OCI-LY3 (cell line): ENCODE data around the gene APOF.
"Not testable (repeated sequence)": the region's sequence is repeated elsewhere in the genome, so short reads cannot be mapped to it uniquely, and the experiment has no call there.

Experiments used
- H2AFZ ChIP-seq: fragments of 200-600, 300-600 bp; shearing (Covaris generic); 2 replicates; pipeline ENCODE4 v1.6.0; 2014; ENCODE audit warnings: antibody characterized with exemption, low read depth, low read length
- H3K27ac ChIP-seq: fragments of 200-600, 300-600 bp; sonication (generic); 2 replicates; pipeline ENCODE4 v1.5.1; 2014; ENCODE audit warnings: mild to moderate bottlenecking, low read length, moderate library complexity, mixed read lengths
- H3K27me3 ChIP-seq: fragments of 200-600, 300-600 bp; sonication (generic); 2 replicates; pipeline ENCODE4 v1.6.1; 2014; ENCODE audit warnings: low read depth, low read length, mixed read lengths
- H3K36me3 ChIP-seq: fragments of 200-600, 300-600 bp; sonication (generic); replicated peaks from 2 replicates; pipeline ENCODE3; 2014; ENCODE audit warnings: low read depth, low read length, mixed read lengths
- H3K4me1 ChIP-seq: fragments of 300-600, 200-600 bp; sonication (generic); 2 replicates; pipeline ENCODE4 v1.6.1; 2014; ENCODE audit warnings: low read length, mixed read lengths
- H3K4me2 ChIP-seq: fragments of 200-600, 300-600 bp; sonication (generic); 2 replicates; pipeline ENCODE4 v1.6.1; 2014; ENCODE audit warnings: low read length, mixed read lengths
- H3K4me3 ChIP-seq: fragments of 300-600, 200-600 bp; sonication (generic); 2 replicates; pipeline ENCODE4 v1.5.1; 2014; ENCODE audit warnings: antibody characterized with exemption, mild to moderate bottlenecking, low read length, moderate library complexity
- H3K79me2 ChIP-seq: fragments of 300-600, 200-600 bp; shearing (Covaris generic); 2 replicates; pipeline ENCODE4 v1.6.1; 2014; ENCODE audit warnings: mild to moderate bottlenecking, low read length, mixed read lengths
- H3K9ac ChIP-seq: fragments of 300-600, 200-600 bp; shearing (Covaris generic); 2 replicates; pipeline ENCODE4 v1.6.0; 2014; ENCODE audit warnings: mild to moderate bottlenecking, low read length, moderate library complexity
- H3K9me3 ChIP-seq: fragments of 200-600, 300-600 bp; shearing (Covaris generic); 2 replicates; pipeline ENCODE4 v1.6.1; 2014; ENCODE audit warnings: low read length, mixed read lengths; ENCODE audit not compliant: insufficient read depth
- H4K20me1 ChIP-seq: fragments of 200-600, 300-600 bp; sonication (generic); 2 replicates; pipeline ENCODE4 v1.6.1; 2016; ENCODE audit warnings: low read length, mixed read lengths; ENCODE audit not compliant: insufficient read depth
- CTCF ChIP-seq: fragments of 200-600, 300-600 bp; sonication (generic); IDR thresholded peaks from 2 replicates; pipeline ENCODE4 v1.5.1; 2014; ENCODE audit warnings: antibody characterized with exemption, low read length, low read depth
- EZH2phosphoT487 ChIP-seq: fragments of 200-600 bp; shearing (Covaris generic); IDR thresholded peaks from 2 replicates; pipeline ENCODE4 v1.6.1; 2018; ENCODE audit warnings: antibody characterized with exemption, mixed run types, low read depth

The APOF gene

GRCh38 chr12:56408799-56409417 lies 46.3 kb upstream of the APOF start:
- Histone ChIP-seq H3K4me2 (no peak overlapping the region), H3K4me1 (no peaks in the 10 kb centered on the region), H3K27me3 (no peaks in the 10 kb centered on the region)

GRCh38 chr12:56404227-56404626 lies 41.6 kb upstream of the APOF start:
- H3K36me3 ChIP-seq, H3K4me2 ChIP-seq, H3K9me3 ChIP-seq, H4K20me1 ChIP-seq, H3K4me3 ChIP-seq, H3K27me3 ChIP-seq, H2AFZ ChIP-seq, H3K4me1 ChIP-seq, H3K9ac ChIP-seq, H3K79me2 ChIP-seq, H3K27ac ChIP-seq: not testable (repeated sequence)

More at GRCh38 chr12:56408799-56409417, 46.3 kb upstream of the APOF start:
- no peak overlapping the region for H3K4me3 ChIP-seq
- H3K27ac ChIP-seq: no peak overlapping the region
- no peaks in the 10 kb centered on the region for H4K20me1 ChIP-seq
- H2AFZ ChIP-seq: no peak overlapping the region
- no peak overlapping the region for H3K9ac ChIP-seq
- H3K36me3 ChIP-seq: peaks cover 4% of the 10 kb centered on the region
- no peaks in the 10 kb centered on the region for H3K79me2 ChIP-seq
- TF ChIP-seq EZH2phosphoT487 (no peak), CTCF (no peak)
- no peaks in the 10 kb centered on the region for H3K9me3 ChIP-seq

DNA sequence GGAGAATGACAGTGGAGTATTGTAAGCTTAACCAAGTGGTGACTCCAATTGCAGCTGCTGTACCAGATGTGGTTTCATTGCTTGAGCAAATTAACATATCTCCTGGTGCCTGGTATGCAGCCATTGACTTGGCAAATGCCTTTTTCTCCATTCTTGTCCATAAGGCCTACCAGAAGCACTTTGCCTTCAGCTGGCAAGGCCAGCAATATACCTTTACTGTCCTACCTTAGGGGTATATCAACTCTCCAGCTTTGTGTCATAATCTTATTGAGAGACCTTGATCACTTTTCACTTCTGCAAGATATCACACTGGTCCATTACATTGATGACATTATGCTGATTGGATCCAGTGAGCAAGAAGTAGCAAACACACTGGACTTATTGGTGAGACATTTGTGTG lies 39.0 kb upstream of the APOF start:
- not testable (repeated sequence) for H3K27me3 ChIP-seq

GRCh38 chr12:56401125-56401524 lies 38.5 kb upstream of the APOF start:
- H3K79me2 ChIP-seq, H3K27me3 ChIP-seq, H3K9ac ChIP-seq, H3K4me3 ChIP-seq, H3K4me2 ChIP-seq, H3K9me3 ChIP-seq, H4K20me1 ChIP-seq, H3K27ac ChIP-seq, H3K4me1 ChIP-seq, H3K36me3 ChIP-seq, H2AFZ ChIP-seq: not testable (repeated sequence)

More for the DNA sequence above, 39.0 kb upstream of the APOF start:
- H3K4me3 ChIP-seq, H4K20me1 ChIP-seq, H3K4me2 ChIP-seq, H3K9me3 ChIP-seq, H2AFZ ChIP-seq, H3K9ac ChIP-seq, H3K4me1 ChIP-seq, H3K79me2 ChIP-seq, H3K27ac ChIP-seq, H3K36me3 ChIP-seq: not testable (repeated sequence)

DNA sequence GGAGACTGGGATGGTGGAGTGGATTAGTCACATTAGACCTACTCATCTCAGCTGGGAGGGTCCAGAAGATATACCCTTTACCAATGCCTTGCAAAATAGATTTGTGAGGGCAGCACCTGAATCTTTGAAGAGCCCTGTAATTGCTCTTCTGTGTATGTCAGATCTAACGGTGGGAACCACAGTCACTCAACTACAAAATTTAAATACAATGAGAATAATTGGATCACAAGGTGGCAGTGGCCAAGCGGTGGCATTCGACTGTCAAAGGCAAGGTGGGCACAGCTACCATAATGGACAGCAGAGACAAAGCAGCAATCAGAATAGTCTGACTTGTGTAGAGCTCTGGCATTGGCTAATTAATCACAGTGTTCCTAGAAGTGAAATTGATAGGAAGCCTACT lies 36.8 kb upstream of the APOF start:
- not testable (repeated sequence) for H4K20me1 ChIP-seq, H3K4me2 ChIP-seq, H3K27me3 ChIP-seq, H3K4me1 ChIP-seq, H2AFZ ChIP-seq, H3K27ac ChIP-seq, H3K79me2 ChIP-seq, H3K9me3 ChIP-seq, H3K9ac ChIP-seq, H3K4me3 ChIP-seq, H3K36me3 ChIP-seq

DNA sequence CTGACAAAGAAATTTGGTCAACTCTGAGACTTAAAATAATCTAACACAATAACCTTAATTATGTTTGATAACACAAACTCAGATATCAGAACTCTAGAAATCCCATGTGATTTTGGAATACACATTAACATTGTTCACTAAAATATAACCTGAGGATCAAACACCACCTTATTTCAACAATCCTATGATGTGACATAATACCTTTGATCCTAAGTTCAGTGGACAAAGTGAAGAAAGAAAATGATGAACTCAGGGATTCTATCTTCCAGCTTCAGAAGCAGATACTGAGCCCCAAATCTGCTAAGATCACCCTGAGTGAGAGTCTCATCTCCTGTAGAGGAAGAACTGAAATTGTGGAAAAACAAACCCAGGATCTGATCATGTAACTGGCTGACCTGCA lies 35.7 kb upstream of the APOF start:
- H4K20me1 ChIP-seq: no peaks in the 10 kb centered on the region
- H3K4me2 ChIP-seq: no peak overlapping the region
- H3K27ac ChIP-seq: no peak overlapping the region
- TF ChIP-seq CTCF: no peak
- no peak for TF ChIP-seq EZH2phosphoT487
- H3K79me2 ChIP-seq: no peaks in the 10 kb centered on the region
- H3K36me3 ChIP-seq: no peaks in the 10 kb centered on the region
- no peaks in the 10 kb centered on the region for H3K27me3 ChIP-seq
- H2AFZ ChIP-seq: no peak overlapping the region
- H3K9me3 ChIP-seq: no peaks in the 10 kb centered on the region
- no peak overlapping the region for H3K9ac ChIP-seq
- no peaks in the 10 kb centered on the region for H3K4me1 ChIP-seq
- H3K4me3 ChIP-seq: no peak overlapping the region
